OCI-LY7 (cell line): ENCODE results near the gene EEPD1.

Experiments
- EZH2phosphoT487 ChIP-seq: fragments of 200-600 bp; sonication (generic); IDR thresholded peaks from 2 replicates; pipeline ENCODE4 v1.6.1; 2018; ENCODE audit warnings: low read depth, borderline replicate concordance, mild to moderate bottlenecking, mixed run types, antibody characterized with exemption, low read length, moderate library complexity, mixed read lengths
- TF ChIP-seq, protein P1 (sequence below): fragments of 200-600 bp; sonication (generic); conservative IDR thresholded peaks from 2 replicates; pipeline ENCODE4 v1.5.1; 2014; ENCODE audit warnings: mild to moderate bottlenecking, antibody characterized with exemption, low read length, moderate library complexity, mixed read lengths

DNA sequence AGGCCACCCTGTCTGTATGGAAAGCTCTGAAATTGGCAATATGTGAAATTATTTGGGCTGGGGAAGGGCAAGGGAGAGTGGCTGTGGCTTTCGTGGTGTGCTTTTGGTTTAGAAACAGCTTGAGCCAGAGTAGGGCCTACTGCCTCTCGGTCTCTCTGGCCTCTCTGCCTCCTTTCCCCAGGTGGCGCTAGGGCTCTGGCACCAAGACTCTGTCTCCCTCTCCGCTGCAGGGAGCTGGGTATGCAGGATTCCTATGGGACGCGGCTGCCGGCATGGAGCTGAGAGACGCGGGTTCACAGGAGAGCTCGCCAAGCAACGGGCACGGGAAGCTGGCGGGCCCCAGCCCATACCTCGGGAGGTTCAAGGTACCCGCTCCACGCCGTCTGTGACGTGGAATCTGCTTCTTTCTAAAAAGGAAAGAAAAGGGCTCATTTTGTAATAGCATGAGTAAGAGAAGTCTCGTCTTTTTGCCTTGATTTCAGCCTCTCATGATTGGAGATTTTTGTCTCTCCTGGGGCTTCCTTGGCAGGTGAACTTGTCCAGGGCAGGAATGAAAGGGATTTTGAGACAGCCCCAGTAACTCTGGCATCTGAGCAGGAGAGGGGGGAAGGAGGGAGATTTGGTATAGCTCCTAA is 131.5 kb downstream of the EEPD1 start:
- TF ChIP-seq, protein P1, sequence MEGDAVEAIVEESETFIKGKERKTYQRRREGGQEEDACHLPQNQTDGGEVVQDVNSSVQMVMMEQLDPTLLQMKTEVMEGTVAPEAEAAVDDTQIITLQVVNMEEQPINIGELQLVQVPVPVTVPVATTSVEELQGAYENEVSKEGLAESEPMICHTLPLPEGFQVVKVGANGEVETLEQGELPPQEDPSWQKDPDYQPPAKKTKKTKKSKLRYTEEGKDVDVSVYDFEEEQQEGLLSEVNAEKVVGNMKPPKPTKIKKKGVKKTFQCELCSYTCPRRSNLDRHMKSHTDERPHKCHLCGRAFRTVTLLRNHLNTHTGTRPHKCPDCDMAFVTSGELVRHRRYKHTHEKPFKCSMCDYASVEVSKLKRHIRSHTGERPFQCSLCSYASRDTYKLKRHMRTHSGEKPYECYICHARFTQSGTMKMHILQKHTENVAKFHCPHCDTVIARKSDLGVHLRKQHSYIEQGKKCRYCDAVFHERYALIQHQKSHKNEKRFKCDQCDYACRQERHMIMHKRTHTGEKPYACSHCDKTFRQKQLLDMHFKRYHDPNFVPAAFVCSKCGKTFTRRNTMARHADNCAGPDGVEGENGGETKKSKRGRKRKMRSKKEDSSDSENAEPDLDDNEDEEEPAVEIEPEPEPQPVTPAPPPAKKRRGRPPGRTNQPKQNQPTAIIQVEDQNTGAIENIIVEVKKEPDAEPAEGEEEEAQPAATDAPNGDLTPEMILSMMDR = peak; percentile 46
- TF ChIP-seq EZH2phosphoT487 = no peak
